Measurements from ENCODE around the gene TUBA1C.
"Not testable (repeated sequence)": the region's sequence is repeated elsewhere in the genome, so short reads cannot be mapped to it uniquely, and the experiment has no call there.

The TUBA1C gene

GRCh38 chr12:49255456-49255855 lies 9.4 kb upstream of the TUBA1C start:
- not testable (repeated sequence) for DNase-seq (ENCODE audit: low read depth, low spot score)

- DNase-seq (ENCODE audit: low read depth, low spot score), result no peak
Observed at GRCh38 chr12:49255857-49256637, 8.8 kb upstream of the TUBA1C start.

GRCh38 chr12:49257508-49258184 lies 7.2 kb upstream of the TUBA1C start:
- not testable (repeated sequence) for DNase-seq (ENCODE audit: low read depth, low spot score)

- no peak for DNase-seq (ENCODE audit: low read depth, low spot score)
Observed at GRCh38 chr12:49259452-49259851, 5.4 kb upstream of the TUBA1C start.

GRCh38 chr12:49260166-49260565 lies 4.7 kb upstream of the TUBA1C start:
- DNase-seq (ENCODE audit: low read depth, low spot score), result no peak

GRCh38 chr12:49260571-49261363 lies 4.1 kb upstream of the TUBA1C start:
- DNase-seq (ENCODE audit: low read depth, low spot score), result no peak

- no peak for DNase-seq (ENCODE audit: low read depth, low spot score)
Observed at GRCh38 chr12:49261721-49262120, 3.2 kb upstream of the TUBA1C start.

GRCh38 chr12:49263400-49263763 lies 1.5 kb upstream of the TUBA1C start:
- no peak for DNase-seq (ENCODE audit: low read depth, low spot score)

GRCh38 chr12:49264466-49264872 lies 413 bp upstream of the TUBA1C start:
- DNase-seq (ENCODE audit: low read depth, low spot score), result no peak

- DNase-seq (ENCODE audit: low read depth, low spot score), result not testable (repeated sequence)
Observed at GRCh38 chr12:49269191-49269590, 4.3 kb downstream of the TUBA1C start.

GRCh38 chr12:49272790-49273725 lies 8.2 kb downstream of the TUBA1C start:
- DNase-seq (ENCODE audit: low read depth, low spot score), result no peak

- no peak for DNase-seq (ENCODE audit: low read depth, low spot score)
Observed at GRCh38 chr12:49273726-49274395, 9.0 kb downstream of the TUBA1C start.

- DNase-seq (ENCODE audit: low read depth, low spot score), result no peak
Observed at GRCh38 chr12:49274396-49275069, 9.7 kb downstream of the TUBA1C start.

- DNase-seq (ENCODE audit: low read depth, low spot score), result no peak
Observed at GRCh38 chr12:49276304-49277290, 11.7 kb downstream of the TUBA1C start.

- no peak for DNase-seq (ENCODE audit: low read depth, low spot score)
Observed at GRCh38 chr12:49277466-49277865, 12.6 kb downstream of the TUBA1C start.

- no peak for DNase-seq (ENCODE audit: low read depth, low spot score)
Observed at GRCh38 chr12:49279706-49280159, 14.9 kb downstream of the TUBA1C start.

- not testable (repeated sequence) for DNase-seq (ENCODE audit: low read depth, low spot score)
Observed at GRCh38 chr12:49280545-49280944, 15.7 kb downstream of the TUBA1C start.

GRCh38 chr12:49282302-49282701 lies 17.4 kb downstream of the TUBA1C start:
- DNase-seq (ENCODE audit: low read depth, low spot score), result no peak
